Hepatocyte (in vitro differentiated cells): ENCODE measurements around the gene APBB2. TPM values are rescaled to one million over a fixed set of nuclear protein-coding genes. Genes with fewer than 3 reads are reported as not detected.

Experiments
- DNase-seq: peaks from one replicate; pipeline ENCODE4 v3.0.0-alpha.2; 2016; ENCODE audit warnings: low spot score
- H2AFZ ChIP-seq: fragments of 200-600 bp; sonication (generic); 2 replicates; pipeline ENCODE4 v1.6.0; 2016; ENCODE audit warnings: antibody characterized with exemption, mild to moderate bottlenecking
- H3K27ac ChIP-seq: fragments of 200-600 bp; sonication (generic); 2 replicates; pipeline ENCODE4 v1.5.1; 2016; ENCODE audit warnings: mild to moderate bottlenecking
- H3K27me3 ChIP-seq: fragments of 200-600 bp; sonication (generic); 2 replicates; pipeline ENCODE4 v1.6.1; 2016
- H3K36me3 ChIP-seq: fragments of 200-600 bp; sonication (generic); replicated peaks from 2 replicates; pipeline ENCODE4 v1.5.1; 2016; ENCODE audit warnings: low read depth; ENCODE audit not compliant: insufficient read depth
- H3K4me1 ChIP-seq: fragments of 200-600 bp; sonication (generic); 2 replicates; pipeline ENCODE4 v1.5.1; 2016; ENCODE audit warnings: mild to moderate bottlenecking, moderate library complexity; ENCODE audit not compliant: insufficient read depth
- H3K4me2 ChIP-seq: fragments of 200-600 bp; sonication (generic); 2 replicates; pipeline ENCODE4 v1.6.0; 2016
- H3K4me3 ChIP-seq: fragments of 200-600 bp; sonication (generic); 2 replicates; pipeline ENCODE4 v1.5.1; 2016; ENCODE audit warnings: mild to moderate bottlenecking
- H3K79me2 ChIP-seq: fragments of 200-600 bp; sonication (generic); 2 replicates; pipeline ENCODE4 v1.6.0; 2017; ENCODE audit warnings: mild to moderate bottlenecking
- H3K9me2 ChIP-seq: fragments of 200-600 bp; sonication (generic); replicated peaks from 2 replicates; pipeline ENCODE4 v1.6.0; 2017; ENCODE audit warnings: mild to moderate bottlenecking; ENCODE audit not compliant: insufficient read depth
- H3K9me3 ChIP-seq: fragments of 200-600 bp; sonication (generic); 2 replicates; pipeline ENCODE4 v1.5.1; 2016; ENCODE audit warnings: low read depth, mild to moderate bottlenecking
- H4K20me1 ChIP-seq: fragments of 200-600 bp; sonication (generic); 2 replicates; pipeline ENCODE4 v1.6.0; 2016; ENCODE audit warnings: mild to moderate bottlenecking; ENCODE audit not compliant: insufficient read depth, poor library complexity, severe bottlenecking
- CTCF ChIP-seq: fragments of 200-600 bp; sonication (generic); IDR thresholded peaks from 2 replicates; pipeline ENCODE4 v1.5.1; 2016; ENCODE audit warnings: antibody characterized with exemption, mild to moderate bottlenecking; ENCODE audit not compliant: poor library complexity
- EZH2 ChIP-seq: fragments of 200-600 bp; sonication (generic); IDR thresholded peaks from 2 replicates; pipeline ENCODE4 v1.6.1; 2016; ENCODE audit warnings: antibody characterized with exemption, mild to moderate bottlenecking, borderline replicate concordance
- EZH2phosphoT487 ChIP-seq: fragments of 200-600 bp; sonication (generic); IDR thresholded peaks from one replicate; pipeline ENCODE4 v1.6.1; 2018; ENCODE audit warnings: antibody characterized with exemption, mild to moderate bottlenecking, low read depth, moderate library complexity; ENCODE audit not compliant: unreplicated experiment, severe bottlenecking
- WGBS: methylation state at CpG from one replicate; pipeline ENCODE4 v1.1.6; 2016; ENCODE audit warnings: low lambda C conversion rate; ENCODE audit errors: missing lambda C conversion rate; 5-methylcytosine and 5-hydroxymethylcytosine counted together
- polyA plus RNA-seq: library from polyadenylated mRNA; unstranded; fragments of >200 nt; fragmentation: Nextera tagmentation; extraction: Ambion mirVana; gene quantifications from 2 replicates; pipeline ENCODE4 v1.2.1, GENCODE V29; 2016
- total RNA-seq: library from RNA; depleted of rRNA; stranded (reverse); fragments of >200 nt; gene quantifications from 2 replicates; pipeline ENCODE4 v1.2.3, GENCODE V29; 2014

APBB2 gene
- total and polyA plus RNA-seq, 2 experiments from 2014 or later, result 23.4 to 47.5 TPM

- H4K20me1 ChIP-seq, result no peaks in the 10 kb centered on the region
- H3K9me3 ChIP-seq, result no peaks in the 10 kb centered on the region
- 81% methylated on average over 4 of the region's 4 CpGs for WGBS
- no peaks in the 10 kb centered on the region for H3K27me3 ChIP-seq
- no peak overlapping the region for H3K4me2 ChIP-seq
- no peak overlapping the region for H3K27ac ChIP-seq
- DNase-seq, result no peak
- no peaks in the 10 kb centered on the region for H3K9me2 ChIP-seq
- TF ChIP-seq EZH2, result no peak
- TF ChIP-seq EZH2phosphoT487, result no peak
- no peak for TF ChIP-seq CTCF
- H3K36me3 ChIP-seq, result no peaks in the 10 kb centered on the region
- H3K79me2 ChIP-seq, result no peaks in the 10 kb centered on the region
- no peak overlapping the region for H2AFZ ChIP-seq
- H3K4me3 ChIP-seq, result no peak overlapping the region
- no peaks in the 10 kb centered on the region for H3K4me1 ChIP-seq
Measured at GRCh38 chr4:40984051-40984450, 230.3 kb downstream of the APBB2 start.

GRCh38 chr4:40980318-40980883 is 233.9 kb downstream of the APBB2 start:
- Histone ChIP-seq H3K27ac (no peak overlapping the region), H3K4me1 (no peaks in the 10 kb centered on the region), H3K9me3 (no peaks in the 10 kb centered on the region), H3K4me3 (no peak overlapping the region), H3K9me2 (no peaks in the 10 kb centered on the region), H4K20me1 (no peaks in the 10 kb centered on the region), H3K27me3 (no peaks in the 10 kb centered on the region), H3K79me2 (no peaks in the 10 kb centered on the region), H2AFZ (no peak overlapping the region), H3K4me2 (no peak overlapping the region), H3K36me3 (no peaks in the 10 kb centered on the region)
- TF ChIP-seq CTCF, result peak; percentile 36
- no peak for TF ChIP-seq EZH2phosphoT487
- DNase-seq, result no peak
- 15% methylated on average over 1 of the region's 1 CpG for WGBS

GRCh38 chr4:40978548-40978947 is 235.8 kb downstream of the APBB2 start:
- H3K4me2 ChIP-seq, result no peak overlapping the region
- no peak overlapping the region for H3K27ac ChIP-seq
- H3K9me3 ChIP-seq, result no peaks in the 10 kb centered on the region
- H3K27me3 ChIP-seq, result no peaks in the 10 kb centered on the region
- WGBS, result 98% methylated on average over 5 of the region's 5 CpGs
- no peak overlapping the region for H3K4me3 ChIP-seq
- H3K79me2 ChIP-seq, result no peaks in the 10 kb centered on the region
- H3K9me2 ChIP-seq, result no peaks in the 10 kb centered on the region
- no peaks in the 10 kb centered on the region for H3K36me3 ChIP-seq
- DNase-seq, result no peak
- no peaks in the 10 kb centered on the region for H4K20me1 ChIP-seq
- no peaks in the 10 kb centered on the region for H3K4me1 ChIP-seq
- no peak overlapping the region for H2AFZ ChIP-seq
- TF ChIP-seq EZH2 (no peak), CTCF (no peak), EZH2phosphoT487 (no peak)

GRCh38 chr4:40976343-40976742 is 238.0 kb downstream of the APBB2 start:
- peak; percentile 72 for DNase-seq
- no peaks in the 10 kb centered on the region for H3K9me3 ChIP-seq

More at GRCh38 chr4:40976343-40976742, 238.0 kb downstream of the APBB2 start:
- Histone ChIP-seq H4K20me1 (no peaks in the 10 kb centered on the region), H3K79me2 (no peaks in the 10 kb centered on the region), H3K4me1 (no peaks in the 10 kb centered on the region), H3K4me2 (no peak overlapping the region), H3K9me2 (no peaks in the 10 kb centered on the region), H3K27ac (no peak overlapping the region), H3K4me3 (no peak overlapping the region), H3K36me3 (no peaks in the 10 kb centered on the region), H2AFZ (no peak overlapping the region), H3K27me3 (no peaks in the 10 kb centered on the region)
- TF ChIP-seq EZH2phosphoT487, result no peak
- TF ChIP-seq CTCF, result peak; percentile 80
